ENCODE results near the gene C22orf15.

DNA sequence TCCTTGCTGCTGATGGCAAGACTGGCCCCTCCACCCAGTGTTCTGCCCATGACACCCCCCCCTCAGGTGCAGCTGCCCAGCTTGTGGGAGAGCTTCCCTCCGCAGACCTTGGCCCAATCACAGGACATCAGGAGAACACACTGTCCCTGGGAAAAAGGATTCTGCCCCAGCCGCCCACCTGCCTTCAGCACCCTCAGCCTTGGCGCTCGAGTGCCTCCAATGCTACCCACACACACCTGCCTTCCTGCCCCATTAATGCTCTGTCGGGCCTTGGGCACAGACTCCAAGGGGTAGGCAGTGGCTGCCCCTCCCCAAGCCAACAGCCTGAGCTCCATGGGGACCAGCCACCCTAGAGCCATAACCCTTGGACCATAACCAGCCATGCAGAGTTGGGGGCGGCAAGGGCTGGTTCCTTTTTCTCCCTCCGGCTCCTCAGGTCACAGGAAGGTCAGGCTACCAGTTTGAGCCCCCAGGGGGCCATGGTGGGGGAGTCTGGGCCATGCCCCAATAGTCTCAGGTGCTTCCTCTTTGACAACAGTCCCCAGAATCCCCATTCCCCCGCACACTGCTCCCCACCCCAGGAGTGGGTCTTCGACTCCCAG is 10.6 kb upstream of the C22orf15 start:
- TF ChIP-seq, protein P1, sequence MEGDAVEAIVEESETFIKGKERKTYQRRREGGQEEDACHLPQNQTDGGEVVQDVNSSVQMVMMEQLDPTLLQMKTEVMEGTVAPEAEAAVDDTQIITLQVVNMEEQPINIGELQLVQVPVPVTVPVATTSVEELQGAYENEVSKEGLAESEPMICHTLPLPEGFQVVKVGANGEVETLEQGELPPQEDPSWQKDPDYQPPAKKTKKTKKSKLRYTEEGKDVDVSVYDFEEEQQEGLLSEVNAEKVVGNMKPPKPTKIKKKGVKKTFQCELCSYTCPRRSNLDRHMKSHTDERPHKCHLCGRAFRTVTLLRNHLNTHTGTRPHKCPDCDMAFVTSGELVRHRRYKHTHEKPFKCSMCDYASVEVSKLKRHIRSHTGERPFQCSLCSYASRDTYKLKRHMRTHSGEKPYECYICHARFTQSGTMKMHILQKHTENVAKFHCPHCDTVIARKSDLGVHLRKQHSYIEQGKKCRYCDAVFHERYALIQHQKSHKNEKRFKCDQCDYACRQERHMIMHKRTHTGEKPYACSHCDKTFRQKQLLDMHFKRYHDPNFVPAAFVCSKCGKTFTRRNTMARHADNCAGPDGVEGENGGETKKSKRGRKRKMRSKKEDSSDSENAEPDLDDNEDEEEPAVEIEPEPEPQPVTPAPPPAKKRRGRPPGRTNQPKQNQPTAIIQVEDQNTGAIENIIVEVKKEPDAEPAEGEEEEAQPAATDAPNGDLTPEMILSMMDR (IDR thresholded peaks at IDR 0.05) = no peak
- no peak for TF ChIP-seq POLR2A (IDR thresholded peaks at IDR 0.05)
